CD14-positive monocyte (primary cell): Measurements from ENCODE around the gene CHPF. TPM values are rescaled to one million over a fixed set of nuclear protein-coding genes. Genes with fewer than 3 reads are reported as not detected.

Experiments
- DNase-seq, 3 donors: peaks; one replicate each; pipeline ENCODE4 v3.0.0-alpha.2; 2011 to 2022
- H2AFZ ChIP-seq: 2 replicates; pipeline ENCODE4 v1.6.0; 2012; ENCODE audit warnings: mild to moderate bottlenecking, low read depth, low read length, inconsistent platforms; ENCODE audit not compliant: insufficient read depth, poor library complexity, severe bottlenecking
- H3K27ac ChIP-seq, 2 donors: 1 replicate in 1 of 2; 2 replicates in 1 of 2; pipeline ENCODE4 v1.5.1; 2012 to 2013; ENCODE audit warnings: low read length in 2 of 2, control low read depth in 1 of 2, inconsistent platforms in 1 of 2, low read depth in 1 of 2, mild to moderate bottlenecking in 1 of 2
- H3K27me3 ChIP-seq, 2 donors: one replicate each; pipeline versions ENCODE4 v1.6.0 to v1.6.1; 2011 to 2013; ENCODE audit warnings: low read length in 2 of 2; ENCODE audit not compliant: control insufficient read depth in 2 of 2, insufficient read depth in 2 of 2
- H3K36me3 ChIP-seq, 2 donors: replicated peaks in 1 of 2; 1 replicate in 1 of 2; 2 replicates in 1 of 2; pipeline versions ENCODE4 v1.5.1 to v1.6.1; 2012 to 2013; ENCODE audit warnings: low read length in 2 of 2, control low read depth in 1 of 2, inconsistent platforms in 1 of 2, mild to moderate bottlenecking in 1 of 2; ENCODE audit not compliant: insufficient read depth in 2 of 2, control insufficient read depth in 1 of 2
- H3K4me1 ChIP-seq, 2 donors: 1 replicate in 1 of 2; 2 replicates in 1 of 2; pipeline versions ENCODE4 v1.5.1 to v1.6.1; 2012 to 2013; ENCODE audit warnings: low read length in 2 of 2, control low read depth in 1 of 2, inconsistent platforms in 1 of 2, mild to moderate bottlenecking in 1 of 2, moderate library complexity in 1 of 2; ENCODE audit not compliant: insufficient read depth in 2 of 2, control insufficient read depth in 1 of 2
- H3K4me2 ChIP-seq: replicated peaks from 2 replicates; pipeline ENCODE3; 2012; ENCODE audit warnings: low read length, moderate library complexity, mild to moderate bottlenecking; ENCODE audit not compliant: poor library complexity, severe bottlenecking; ENCODE audit errors: extremely low read depth
- H3K4me3 ChIP-seq, 3 experiments: fragments of 200-600 bp in 1 of 3; sonication (generic) in 1 of 3; replicated peaks in 1 of 3; 1 replicate in 2 of 3; 2 replicates in 1 of 3; pipeline ENCODE4 v1.5.1; 2011 to 2013; ENCODE audit warnings: low read length in 3 of 3, mild to moderate bottlenecking in 3 of 3, control low read depth in 2 of 3, low read depth in 2 of 3, inconsistent platforms in 1 of 3, moderate library complexity in 1 of 3
- H3K79me2 ChIP-seq: 2 replicates; pipeline ENCODE4 v1.6.0; 2012; ENCODE audit warnings: mild to moderate bottlenecking, control low read depth, inconsistent platforms, low read length, moderate library complexity; ENCODE audit not compliant: insufficient read depth
- H3K9ac ChIP-seq: 2 replicates; pipeline ENCODE4 v1.6.0; 2017; ENCODE audit warnings: low read length, mild to moderate bottlenecking; ENCODE audit not compliant: insufficient read depth, poor library complexity, severe bottlenecking
- H3K9me3 ChIP-seq, 2 donors: replicated peaks in 1 of 2; 1 replicate in 1 of 2; 2 replicates in 1 of 2; pipeline versions ENCODE4 v1.5.1 to v1.6.1; 2012 to 2013; ENCODE audit warnings: low read length in 2 of 2, control low read depth in 1 of 2; ENCODE audit not compliant: control insufficient read depth in 1 of 2, insufficient read depth in 1 of 2
- H4K20me1 ChIP-seq: 2 replicates; pipeline ENCODE4 v1.6.0; 2012; ENCODE audit warnings: mild to moderate bottlenecking, low read length, control low read depth, moderate library complexity; ENCODE audit not compliant: insufficient read depth
- H3K27ac Mint-ChIP-seq, 7 donors: one replicate each; pipeline ENCODE4 v1.8.0; 2020; ENCODE audit warnings: mild to moderate bottlenecking in 7 of 7, mixed read lengths in 7 of 7, moderate library complexity in 6 of 7, inconsistent platforms in 2 of 7
- H3K27me3 Mint-ChIP-seq, 3 donors: one replicate each; pipeline ENCODE4 v1.8.0; 2021 to 2022; ENCODE audit warnings: low read depth in 3 of 3, mild to moderate bottlenecking in 3 of 3, mixed read lengths in 3 of 3, moderate library complexity in 3 of 3, inconsistent platforms in 1 of 3
- H3K36me3 Mint-ChIP-seq, 2 donors: one replicate each; pipeline ENCODE4 v1.8.0; 2020; ENCODE audit warnings: mixed read lengths in 2 of 2, inconsistent platforms in 1 of 2, mild to moderate bottlenecking in 1 of 2
- H3K4me1 Mint-ChIP-seq: one replicate; pipeline ENCODE4 v1.8.0; 2020; ENCODE audit warnings: mild to moderate bottlenecking, mixed read lengths
- H3K4me3 Mint-ChIP-seq, 2 donors: one replicate each; pipeline ENCODE4 v1.8.0; 2020; ENCODE audit warnings: mild to moderate bottlenecking in 2 of 2, mixed read lengths in 2 of 2, moderate library complexity in 1 of 2
- H3K9me3 Mint-ChIP-seq, 7 donors: one replicate each; pipeline ENCODE4 v1.8.0; 2020 to 2022; ENCODE audit warnings: mixed read lengths in 7 of 7, mild to moderate bottlenecking in 6 of 7, moderate library complexity in 6 of 7, inconsistent platforms in 2 of 7
- CTCF ChIP-seq: fragments of 200-600 bp; IDR thresholded peaks from one replicate; pipeline ENCODE4 v1.8.0; 2022; ENCODE audit warnings: antibody characterized with exemption, mild to moderate bottlenecking
- WGBS: methylation state at CpG from one replicate; pipeline ENCODE4 v1.1.5; 2013; ENCODE audit warnings: missing lambda C conversion rate; ENCODE audit not compliant: insufficient coverage; 5-methylcytosine and 5-hydroxymethylcytosine counted together
- intact Hi-C, 2 donors: fragments of 100-400 bp; cut with micrococcal nuclease; formaldehyde crosslinking; loops; one replicate each; pipeline versions ENCODE4 v1.15.0 to v1.15.1; 2023
- polyA plus RNA-seq, 3 donors: library from polyadenylated mRNA; depleted of rRNA in 1 of 3; unstranded in 2 of 3; stranded (reverse) in 1 of 3; fragments of 300-500 nt in 2 of 3; fragments of >200 nt in 1 of 3; fragmentation: Illumina TruSeq in 2 of 3; gene quantifications; 1 replicate in 2 of 3; 2 replicates in 1 of 3; pipeline ENCODE4 v1.2.3, GENCODE V29; 2012 to 2021

Gene CHPF
- polyA plus RNA-seq, 3 donors: 0.09 to 0.32 (median 0.09) TPM

DNA sequence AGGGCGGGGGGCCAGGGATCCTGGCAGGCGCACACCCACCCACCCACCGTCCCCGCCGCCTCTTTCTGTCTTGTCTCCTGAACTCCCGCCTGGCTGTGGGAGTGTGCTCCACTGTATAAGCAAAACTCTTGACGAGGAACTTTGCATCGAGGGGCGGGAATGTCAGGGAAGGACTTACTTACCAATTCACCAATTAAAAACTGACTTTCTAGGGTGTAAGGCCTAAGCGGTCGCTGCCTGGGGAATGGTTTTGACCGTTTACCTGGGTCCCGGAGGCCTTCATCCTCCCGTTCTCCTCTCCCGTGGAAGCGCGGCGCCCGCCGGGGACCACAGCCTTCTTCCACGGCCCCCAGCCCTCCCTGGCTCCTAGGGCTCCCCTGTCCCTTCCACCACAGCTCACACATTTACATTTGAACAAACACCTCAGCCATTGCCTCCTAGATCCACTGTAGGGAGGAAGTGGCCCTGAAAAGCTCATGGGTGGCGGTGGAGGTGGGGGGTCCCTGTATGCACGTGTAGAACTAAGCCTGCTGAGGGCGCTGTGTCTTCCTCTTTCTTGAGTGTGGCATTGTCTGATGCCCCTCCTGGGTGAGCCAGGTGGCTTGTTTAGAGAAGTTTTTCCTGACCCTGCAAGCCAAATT lies 20.5 kb downstream of the CHPF start:
- no peak overlapping the region for H3K4me3 ChIP-seq
- H3K4me2 ChIP-seq: no peak overlapping the region
- H3K79me2 ChIP-seq: no peaks in the 10 kb centered on the region
- no peak overlapping the region for H3K9ac ChIP-seq
- H3K4me1 ChIP-seq: no peaks in the 10 kb centered on the region
- H3K27ac ChIP-seq: no peak overlapping the region
- no peaks in the 10 kb centered on the region for H4K20me1 ChIP-seq
- Mint-ChIP-seq H3K4me1 (peaks cover 2% of the 10 kb centered on the region), H3K27me3 (peaks cover 63 to 87% (median 78%) of the 10 kb centered on the region in 3 donors), H3K36me3 (peaks cover 0 to 6% of the 10 kb centered on the region in 2 donors), H3K9me3 (peaks cover 0 to 7% (median 2%) of the 10 kb centered on the region in 7 donors), H3K27ac (no peak overlapping the region), H3K4me3 (peak overlapping the region in 1 of 2 donors; percentile 82)
- 12% methylated on average over 9 of the region's 24 CpGs for WGBS
- H3K9me3 ChIP-seq: peaks cover 0 to 14% of the 10 kb centered on the region in 2 donors
- no peak for TF ChIP-seq CTCF
- no peak for DNase-seq
- intact Hi-C loops: no loop called here
- H2AFZ ChIP-seq: no peak overlapping the region
- no peaks in the 10 kb centered on the region for H3K36me3 ChIP-seq
- peaks cover 43 to 76% of the 10 kb centered on the region in 2 donors for H3K27me3 ChIP-seq

DNA sequence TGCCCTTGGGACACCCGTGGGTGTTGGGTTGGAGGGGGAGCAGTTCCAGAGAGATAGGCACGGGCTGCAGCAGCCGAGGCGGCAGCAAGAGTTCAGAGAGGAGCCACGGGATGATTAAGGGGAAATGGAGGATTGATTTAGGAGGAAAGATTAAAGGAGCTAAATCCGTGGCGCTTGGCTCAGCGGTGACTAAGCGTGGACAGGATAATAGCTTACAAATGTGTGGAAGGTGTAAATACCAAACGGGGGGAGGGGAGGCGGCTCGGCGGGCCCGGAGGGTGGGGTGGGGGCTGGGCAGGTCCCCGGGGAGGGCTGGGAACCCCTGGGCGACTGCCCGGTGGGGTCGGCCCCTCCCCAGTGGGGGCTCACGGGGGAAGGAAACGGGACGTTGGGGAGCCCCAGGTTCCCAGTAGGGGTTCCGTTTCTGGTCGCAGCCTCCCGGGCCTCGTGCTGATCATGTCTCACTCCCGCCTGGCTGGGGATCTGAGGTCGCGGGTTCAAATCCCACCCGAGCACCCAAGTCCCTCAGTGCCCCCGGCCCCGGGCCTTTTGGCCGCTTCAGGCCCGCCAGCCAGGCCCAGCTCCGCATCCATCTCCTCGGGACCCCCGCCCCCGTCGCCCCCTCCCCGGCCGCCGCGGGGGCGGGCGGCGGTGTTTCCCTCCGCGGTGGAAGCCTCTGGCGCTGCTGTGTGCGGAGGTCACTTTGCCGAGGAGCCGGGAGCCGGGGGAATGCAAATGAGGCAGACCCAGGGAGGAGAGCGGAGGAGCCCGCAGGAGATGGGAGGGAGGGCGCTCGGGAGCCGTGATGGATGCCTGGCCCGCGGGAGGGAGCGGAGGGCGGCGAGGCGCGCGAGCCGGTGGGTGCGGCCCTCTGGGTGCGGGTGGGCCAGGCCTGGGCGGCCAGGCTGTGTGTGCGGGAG lies 21.2 kb downstream of the CHPF start:
- peaks cover 65 to 88% (median 73%) of the 10 kb centered on the region in 3 donors for H3K27me3 Mint-ChIP-seq
- no peak overlapping the region for H3K4me3 ChIP-seq
- peaks cover 2% of the 10 kb centered on the region for H3K4me1 Mint-ChIP-seq
- peaks cover 0 to 14% of the 10 kb centered on the region in 2 donors for H3K9me3 ChIP-seq
- H3K36me3 ChIP-seq: no peaks in the 10 kb centered on the region
- H3K27ac ChIP-seq: no peak overlapping the region
- no peaks in the 10 kb centered on the region for H3K79me2 ChIP-seq
- H4K20me1 ChIP-seq: no peaks in the 10 kb centered on the region
- no peak overlapping the region for H3K4me2 ChIP-seq
- no peak overlapping the region for H3K27ac Mint-ChIP-seq
- H2AFZ ChIP-seq: no peak overlapping the region
- TF ChIP-seq CTCF: no peak
- H3K9me3 Mint-ChIP-seq: peaks cover 0 to 7% (median 2%) of the 10 kb centered on the region in 7 donors
- H3K4me1 ChIP-seq: no peaks in the 10 kb centered on the region
- 2% methylated on average over 51 of the region's 70 CpGs for WGBS
- DNase-seq: no peak
- H3K4me3 Mint-ChIP-seq: peak overlapping the region in 1 of 2 donors; percentile 76
- no peak overlapping the region for H3K9ac ChIP-seq
- peaks cover 40 to 78% of the 10 kb centered on the region in 2 donors for H3K27me3 ChIP-seq
- intact Hi-C loops: no loop called here
- H3K36me3 Mint-ChIP-seq: peaks cover 0 to 6% of the 10 kb centered on the region in 2 donors
